Fibroblast of lung (primary cell): ENCODE data around the gene RNASEH2B. TPM values are rescaled to one million over a fixed set of nuclear protein-coding genes. Genes with fewer than 3 reads are reported as not detected.

Experiments
- DNase-seq, 2 donors: peaks; one replicate each; pipeline versions ENCODE4 v3.0.0 to v3.0.0-alpha.2; 2010; ENCODE audit warnings: low read depth in 2 of 2
- H2AFZ ChIP-seq: 2 replicates; pipeline ENCODE4 v1.5.1; 2012; ENCODE audit warnings: low read length, control low read depth, inconsistent platforms
- H3K27ac ChIP-seq: 2 replicates; pipeline ENCODE4 v1.5.1; 2011; ENCODE audit warnings: low read length, control low read depth; ENCODE audit not compliant: insufficient read depth
- H3K27me3 ChIP-seq: 2 replicates; pipeline ENCODE4 v1.5.1; 2011; ENCODE audit warnings: mild to moderate bottlenecking, low read length; ENCODE audit not compliant: control insufficient read depth, insufficient read depth
- H3K36me3 ChIP-seq: 2 replicates; pipeline ENCODE4 v1.5.1; 2011; ENCODE audit warnings: low read length; ENCODE audit not compliant: control insufficient read depth, insufficient read depth
- H3K4me1 ChIP-seq: 2 replicates; pipeline ENCODE4 v1.5.1; 2011; ENCODE audit warnings: low read length; ENCODE audit not compliant: control insufficient read depth, insufficient read depth; ENCODE audit errors: extremely low read depth
- H3K4me2 ChIP-seq: 2 replicates; pipeline ENCODE4 v1.5.1; 2011; ENCODE audit warnings: low read length, control low read depth; ENCODE audit not compliant: insufficient read depth; ENCODE audit errors: extremely low read depth
- H3K4me3 ChIP-seq, 4 experiments: fragments of 200-600 bp in 1 of 4; sonication (generic) in 1 of 4; replicated peaks in 1 of 4; 2 replicates each; pipeline ENCODE4 v1.5.1; 2011 to 2016; ENCODE audit warnings: low read length in 4 of 4, low read depth in 3 of 4, mild to moderate bottlenecking in 3 of 4, control low read depth in 2 of 4, inconsistent platforms in 1 of 4, mixed read lengths in 1 of 4; ENCODE audit not compliant: insufficient read depth in 1 of 4; ENCODE audit errors: control extremely low read depth in 1 of 4
- H3K79me2 ChIP-seq: 2 replicates; pipeline ENCODE4 v1.5.1; 2012; ENCODE audit warnings: mild to moderate bottlenecking, low read length, inconsistent platforms; ENCODE audit not compliant: control insufficient read depth, insufficient read depth
- H3K9ac ChIP-seq: 2 replicates; pipeline ENCODE4 v1.5.1; 2011; ENCODE audit warnings: mild to moderate bottlenecking, low read length, control low read depth; ENCODE audit not compliant: insufficient read depth
- H3K9me3 ChIP-seq: 2 replicates; pipeline ENCODE4 v1.5.1; 2012; ENCODE audit warnings: low read depth, low read length; ENCODE audit not compliant: control insufficient read depth, insufficient read depth
- H4K20me1 ChIP-seq: 2 replicates; pipeline ENCODE4 v1.5.1; 2011; ENCODE audit warnings: low read length; ENCODE audit not compliant: control insufficient read depth, insufficient read depth; ENCODE audit errors: extremely low read depth
- CTCF ChIP-seq, 2 donors: IDR thresholded peaks in 1 of 2; conservative IDR thresholded peaks in 1 of 2; 1 replicate in 1 of 2; 2 replicates in 1 of 2; pipeline ENCODE4 v1.5.1; 2011 to 2012; ENCODE audit warnings: low read length in 2 of 2, control low read depth in 1 of 2, inconsistent platforms in 1 of 2, low read depth in 1 of 2, mild to moderate bottlenecking in 1 of 2
- EZH2 ChIP-seq: IDR thresholded peaks from 2 replicates; pipeline ENCODE4 v1.5.1; 2012; ENCODE audit warnings: low read length, control low read depth, mild to moderate bottlenecking; ENCODE audit errors: missing control alignments
- polyA plus RNA-seq, 2 donors: library from polyadenylated mRNA; depleted of rRNA in 1 of 2; stranded (reverse) in 1 of 2; unstranded in 1 of 2; fragments of >200 nt; gene quantifications; 2 replicates each; pipeline ENCODE4 v1.2.1, GENCODE V29; 2011 to 2012; ENCODE audit warnings: missing spikeins in 1 of 2
- total RNA-seq: library from RNA; depleted of rRNA; stranded (reverse); fragments of >200 nt; gene quantifications from 2 replicates; pipeline ENCODE4 v1.2.1, GENCODE V29; 2014

Gene RNASEH2B
- total and polyA plus RNA-seq, 2 donors (not counting 1 experiment from before 2014, with no cell fraction given), result 24.5 to 68.7 TPM

GRCh38 chr13:50914176-50914700, 4.6 kb downstream of the RNASEH2B start:
- no peaks in the 10 kb centered on the region for H3K27me3 ChIP-seq
- H3K36me3 ChIP-seq, result no peaks in the 10 kb centered on the region
- peak overlapping the region; percentile 60 for H3K4me2 ChIP-seq
- TF ChIP-seq EZH2, result no peak
- TF ChIP-seq CTCF (conservative IDR thresholded peaks at IDR 0.05 in 1 of 2, IDR thresholded peaks at IDR 0.05 in 1 of 2; ENCODE audit: low read depth in 1 of 2, low read length in 2 of 2), result no peak
- H3K4me1 ChIP-seq, result peaks cover 14% of the 10 kb centered on the region
- H4K20me1 ChIP-seq, result no peaks in the 10 kb centered on the region
- H3K9ac ChIP-seq, result no peak overlapping the region
- peak overlapping the region; percentile 23 for H2AFZ ChIP-seq
- H3K9me3 ChIP-seq, result no peaks in the 10 kb centered on the region
- H3K27ac ChIP-seq, result no peak overlapping the region
- DNase-seq, result peak in 1 of 2 donors; percentile 45
- peak overlapping the region in 1 of 4 experiments; percentile 36 for H3K4me3 ChIP-seq
- peaks cover 19% of the 10 kb centered on the region for H3K79me2 ChIP-seq

- no peak overlapping the region for H3K27ac ChIP-seq
- no peak overlapping the region for H2AFZ ChIP-seq
- no peak overlapping the region for H3K9ac ChIP-seq
- no peaks in the 10 kb centered on the region for H3K27me3 ChIP-seq
- TF ChIP-seq CTCF (conservative IDR thresholded peaks at IDR 0.05 in 1 of 2, IDR thresholded peaks at IDR 0.05 in 1 of 2; ENCODE audit: low read depth in 1 of 2, low read length in 2 of 2), result no peak
- TF ChIP-seq EZH2, result no peak
- H3K9me3 ChIP-seq, result no peaks in the 10 kb centered on the region
- H3K36me3 ChIP-seq, result no peaks in the 10 kb centered on the region
- H3K4me1 ChIP-seq, result peaks cover 14% of the 10 kb centered on the region
- H3K4me2 ChIP-seq, result peak overlapping the region; percentile 60
- peak in 1 of 2 donors; percentile 59 for DNase-seq
- no peaks in the 10 kb centered on the region for H4K20me1 ChIP-seq
- peaks cover 19% of the 10 kb centered on the region for H3K79me2 ChIP-seq
- no peak overlapping the region for H3K4me3 ChIP-seq
Observed at GRCh38 chr13:50914848-50915247, 5.3 kb downstream of the RNASEH2B start.

- Histone ChIP-seq H3K79me2 (peaks cover 19% of the 10 kb centered on the region), H3K9ac (no peak overlapping the region)
- no peak for TF ChIP-seq EZH2
- no peak for TF ChIP-seq CTCF (conservative IDR thresholded peaks at IDR 0.05 in 1 of 2, IDR thresholded peaks at IDR 0.05 in 1 of 2; ENCODE audit: low read depth in 1 of 2, low read length in 2 of 2)
Observed at GRCh38 chr13:50915565-50915964, 6.0 kb downstream of the RNASEH2B start.

More at GRCh38 chr13:50915565-50915964, 6.0 kb downstream of the RNASEH2B start:
- H3K4me1 ChIP-seq, result peaks cover 14% of the 10 kb centered on the region
- H3K27me3 ChIP-seq, result no peaks in the 10 kb centered on the region
- H3K4me3 ChIP-seq, result no peak overlapping the region
- H3K36me3 ChIP-seq, result no peaks in the 10 kb centered on the region
- no peak overlapping the region for H3K27ac ChIP-seq
- H3K4me2 ChIP-seq, result no peak overlapping the region
- H3K9me3 ChIP-seq, result no peaks in the 10 kb centered on the region
- H4K20me1 ChIP-seq, result no peaks in the 10 kb centered on the region
- no peak for DNase-seq
- no peak overlapping the region for H2AFZ ChIP-seq
